H7 (cell line): ENCODE data around the gene KRABD2. TPM values are rescaled to one million over a fixed set of nuclear protein-coding genes. Genes with fewer than 3 reads are reported as not detected.

Source experiments
- DNase-seq: peaks from one replicate; pipeline ENCODE4 v3.0.0; 2012
- H3K27me3 ChIP-seq: 2 replicates; pipeline ENCODE4 v1.6.0; 2011; ENCODE audit warnings: mild to moderate bottlenecking, low read length; ENCODE audit not compliant: control insufficient read depth, insufficient read depth
- H3K36me3 ChIP-seq: replicated peaks from 2 replicates; pipeline ENCODE4 v1.5.1; 2011; ENCODE audit warnings: low read length; ENCODE audit not compliant: control insufficient read depth, insufficient read depth
- H3K4me3 ChIP-seq: 2 replicates; pipeline ENCODE4 v1.5.1; 2011; ENCODE audit warnings: low read depth, mild to moderate bottlenecking, control low read depth, low read length, moderate library complexity; ENCODE audit not compliant: insufficient read depth
- total RNA-seq: library from RNA; depleted of rRNA; stranded (reverse); fragments of >200 nt; shearing (Covaris generic); gene quantifications from 2 replicates; pipeline ENCODE4 v1.2.3, GENCODE V29; 2014; rRNA removed

The KRABD2 gene

DNA sequence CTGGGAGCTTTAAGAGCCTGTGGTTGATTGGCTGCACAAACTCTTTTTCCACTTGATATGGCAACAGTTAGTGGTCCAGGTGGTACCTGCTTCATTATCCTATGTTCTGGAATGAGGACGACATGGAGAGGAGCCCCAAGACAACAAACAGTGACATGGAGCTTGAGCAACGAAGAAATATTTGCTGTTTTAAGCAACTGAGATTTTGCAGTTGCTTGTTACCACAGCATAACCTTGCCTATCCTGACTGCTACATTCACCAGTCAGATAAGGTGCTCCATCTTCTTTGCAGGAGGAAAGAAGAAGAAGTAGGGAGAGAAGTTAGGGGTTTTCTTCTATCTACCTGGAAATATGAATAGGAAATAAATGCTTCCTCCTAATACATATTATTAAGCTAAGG lies 44.4 kb downstream of the KRABD2 start:
- no peak for DNase-seq

GRCh38 chr17:8327303-8327649 lies 49.2 kb downstream of the KRABD2 start:
- peak; percentile 70 for DNase-seq
- peak overlapping the region; percentile 66 for H3K4me3 ChIP-seq
- H3K27me3 ChIP-seq = peaks cover 18% of the 10 kb centered on the region
- no peaks in the 10 kb centered on the region for H3K36me3 ChIP-seq

More for the DNA sequence above, 44.4 kb downstream of the KRABD2 start:
- Histone ChIP-seq H3K27me3 (peaks cover 5% of the 10 kb centered on the region), H3K4me3 (no peak overlapping the region), H3K36me3 (no peaks in the 10 kb centered on the region)

Other genes with a start within 250 kb of the KRABD2 start
- gene PER1, start 224.3 kb downstream of the KRABD2 start, total RNA-seq = 19.2 and 32.4 TPM in 2 replicates
- 7.3 and 10.5 TPM in 2 replicates for gene VAMP2, start 213.8 kb downstream of the KRABD2 start, total RNA-seq
- gene TMEM107, start 200.3 kb downstream of the KRABD2 start, total RNA-seq = 27.7 and 40.7 TPM in 2 replicates
- gene BORCS6, start 186.5 kb downstream of the KRABD2 start, total RNA-seq = 9.9 and 10.7 TPM in 2 replicates
- 209 and 254 TPM in 2 replicates for gene AURKB, start 166.1 kb downstream of the KRABD2 start, total RNA-seq
- 14.1 and 14.3 TPM in 2 replicates for gene CTC1, start 128.6 kb downstream of the KRABD2 start, total RNA-seq
- gene PFAS, start 127.4 kb downstream of the KRABD2 start, total RNA-seq = 101 and 122 TPM in 2 replicates
- 12.7 TPM in 2 replicates for gene RANGRF, start 88.0 kb downstream of the KRABD2 start, total RNA-seq
- gene SLC25A35, start 81.3 kb downstream of the KRABD2 start, total RNA-seq = 2.3 and 5.6 TPM in 2 replicates
- 1.00 and 1.6 TPM in 2 replicates for gene ARHGEF15, start 66.5 kb downstream of the KRABD2 start, total RNA-seq
- not detected in 2 replicates for gene ODF4, start 36.9 kb downstream of the KRABD2 start, total RNA-seq
- gene RPL26, start 6.5 kb upstream of the KRABD2 start, total RNA-seq = 1,833 and 2,305 TPM in 2 replicates
- gene RNF222, start 21.1 kb upstream of the KRABD2 start, total RNA-seq = not detected in 2 replicates
- 18.6 and 32.8 TPM in 2 replicates for gene NDEL1, start 59.2 kb upstream of the KRABD2 start, total RNA-seq